GM04504 (cell line): ENCODE data around the gene PRKN.
"Not testable (repeated sequence)": the region's sequence is repeated elsewhere in the genome, so short reads cannot be mapped to it uniquely, and the experiment has no call there.

Source experiments
- DNase-seq: peaks from one replicate; pipeline ENCODE4 v3.0.0-alpha.2; 2012; ENCODE audit warnings: low read depth

The PRKN gene

GRCh38 chr6:162532283-162533008, 195.1 kb downstream of the PRKN start:
- no peak for DNase-seq

- not testable (repeated sequence) for DNase-seq
Measured at GRCh38 chr6:162531391-162531790, 196.2 kb downstream of the PRKN start.

GRCh38 chr6:162528538-162528937, 199.0 kb downstream of the PRKN start:
- DNase-seq = no peak

- no peak for DNase-seq
Measured at GRCh38 chr6:162526960-162527359, 200.6 kb downstream of the PRKN start.

- no peak for DNase-seq
Measured at GRCh38 chr6:162525181-162525580, 202.4 kb downstream of the PRKN start.

DNA sequence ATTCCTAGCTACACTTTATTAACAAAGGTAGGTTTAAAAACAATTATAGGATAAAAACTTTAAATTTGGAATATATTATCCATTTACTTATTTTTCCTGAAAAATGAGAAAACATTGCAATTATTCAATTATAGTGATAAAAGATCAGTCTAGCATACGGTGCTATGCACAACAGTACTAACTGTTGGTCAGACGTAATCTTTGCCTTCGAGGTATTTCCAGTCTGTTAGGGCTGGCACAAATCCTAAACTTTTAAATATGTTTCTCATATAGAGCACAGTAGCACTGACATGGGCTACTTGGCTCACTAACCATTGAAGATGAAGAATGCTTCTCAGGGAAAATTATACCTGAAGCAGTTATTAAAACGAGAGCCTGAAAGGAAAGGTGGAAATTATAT, 214.8 kb downstream of the PRKN start:
- DNase-seq = no peak

GRCh38 chr6:162497389-162497788, 230.2 kb downstream of the PRKN start:
- no peak for DNase-seq

- no peak for DNase-seq
Measured at GRCh38 chr6:162493917-162494316, 233.6 kb downstream of the PRKN start.

DNA sequence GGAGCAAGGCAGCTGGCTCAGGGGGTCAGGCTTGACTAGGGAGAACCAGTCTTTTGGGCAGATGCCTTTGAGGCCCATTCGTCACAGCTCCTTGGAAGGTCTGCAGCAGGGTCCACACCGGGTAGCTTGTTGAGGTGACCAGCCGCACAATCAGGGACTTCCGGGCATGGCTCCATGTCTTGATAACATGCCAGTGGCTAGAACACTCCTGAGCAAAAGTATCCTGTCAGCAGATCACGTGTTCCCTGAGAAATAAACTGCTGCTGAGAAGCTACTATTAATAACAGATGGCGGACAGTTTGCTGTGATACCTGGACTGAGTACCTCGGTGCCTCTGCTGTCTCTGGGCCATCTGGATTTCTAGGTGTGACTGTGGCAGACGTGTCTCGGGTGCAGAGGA, 235.9 kb downstream of the PRKN start:
- no peak for DNase-seq

GRCh38 chr6:162489101-162489976, 238.2 kb downstream of the PRKN start:
- no peak for DNase-seq

DNA sequence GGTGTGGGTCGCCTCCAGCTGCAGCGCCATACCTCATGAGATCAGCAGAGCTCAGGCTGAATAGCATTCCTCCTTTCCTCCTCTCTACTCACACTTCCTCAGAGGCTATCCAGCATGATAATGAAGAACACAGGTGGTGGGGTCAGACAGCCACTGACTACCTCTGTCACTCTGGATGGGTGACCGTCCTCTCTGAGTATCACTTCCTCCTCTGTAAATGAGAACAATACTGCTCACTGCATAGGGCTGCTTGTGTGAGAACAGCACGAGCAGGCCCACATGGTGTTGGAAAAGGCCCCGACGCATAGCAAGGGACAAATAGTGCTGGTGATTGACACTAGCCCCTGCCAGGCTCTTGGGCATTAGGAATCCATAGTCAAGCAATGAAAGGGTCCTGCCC, 239.1 kb downstream of the PRKN start:
- no peak for DNase-seq

DNA sequence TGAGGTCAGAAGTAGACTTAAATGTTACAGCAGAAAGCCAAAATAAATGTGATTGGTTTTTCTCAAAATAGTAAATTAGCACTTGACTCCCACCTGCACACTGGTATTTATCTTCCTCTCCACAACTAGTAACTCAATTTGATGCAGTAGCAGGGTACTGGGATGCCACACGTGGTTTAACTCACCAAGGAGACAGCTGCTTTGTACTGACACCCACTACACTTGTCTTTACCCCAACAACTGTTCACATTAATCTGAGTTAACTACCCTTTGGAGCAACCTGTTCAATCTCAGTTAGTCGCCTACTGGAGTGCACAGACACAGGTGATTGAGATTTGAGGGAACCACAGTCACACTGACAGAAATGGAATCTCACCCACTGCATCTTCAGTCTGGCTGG, 242.1 kb downstream of the PRKN start:
- DNase-seq = no peak

DNA sequence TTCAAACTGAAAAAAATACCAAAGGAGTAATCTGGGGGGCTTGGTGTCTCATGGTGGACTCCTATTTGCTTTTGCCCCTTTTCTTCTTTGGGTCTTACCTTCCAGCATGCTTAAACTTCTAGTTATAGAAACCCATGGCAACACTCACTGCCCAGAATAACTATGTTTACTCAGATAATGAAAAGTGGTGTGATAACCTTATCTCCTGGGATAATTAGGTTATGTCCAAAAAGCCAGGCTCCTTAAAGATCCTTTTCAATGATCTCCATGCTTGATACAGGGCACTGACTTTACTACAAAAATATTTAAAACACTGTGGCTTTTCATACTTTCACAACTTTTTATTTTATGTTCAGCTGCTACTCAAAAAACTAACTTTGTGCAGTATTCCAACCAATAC, 245.6 kb downstream of the PRKN start:
- DNase-seq = no peak

DNA sequence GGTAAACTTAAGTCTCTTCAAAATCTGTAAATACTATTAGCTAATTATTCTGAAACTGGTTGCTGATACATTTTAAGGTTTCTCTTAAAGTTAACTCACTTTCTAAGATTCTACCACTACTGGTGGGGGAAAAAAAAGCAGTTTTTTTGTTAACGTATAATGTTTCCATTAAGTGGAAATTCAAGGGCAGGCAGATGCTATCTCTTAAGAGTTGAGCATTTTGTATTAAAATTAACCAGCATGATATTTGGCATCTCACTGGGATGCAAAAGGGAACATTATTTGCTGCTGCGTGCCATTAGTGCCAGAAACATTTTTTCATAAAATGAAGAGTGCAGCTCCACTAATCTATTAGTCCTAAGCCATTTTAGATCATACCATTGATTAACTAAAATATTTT, 246.2 kb downstream of the PRKN start:
- DNase-seq = no peak

- no peak for DNase-seq
Measured at GRCh38 chr6:162478192-162478671, 249.3 kb downstream of the PRKN start.

- DNase-seq = no peak
Measured at GRCh38 chr6:162474722-162475121, 252.8 kb downstream of the PRKN start.

DNA sequence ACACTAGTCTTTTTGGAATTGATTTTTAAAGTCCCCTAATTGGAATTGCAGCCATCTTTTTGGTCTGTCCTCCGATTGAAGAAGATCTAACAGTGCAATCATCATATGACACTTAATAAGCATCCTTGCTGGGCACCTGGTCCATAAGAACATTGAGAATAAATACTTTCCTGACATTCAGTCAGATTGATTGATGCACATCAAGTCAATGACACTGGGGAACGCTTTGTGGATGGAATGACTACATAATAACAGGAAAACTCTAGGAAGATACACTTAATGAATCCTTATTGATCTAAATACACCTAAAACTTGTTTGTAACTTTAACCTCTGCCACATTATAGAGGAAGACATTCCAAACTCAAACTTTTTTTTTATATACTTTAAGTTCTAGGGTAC, 255.7 kb downstream of the PRKN start:
- DNase-seq = no peak

GRCh38 chr6:162468326-162468725, 259.2 kb downstream of the PRKN start:
- peak; percentile 1 for DNase-seq

DNA sequence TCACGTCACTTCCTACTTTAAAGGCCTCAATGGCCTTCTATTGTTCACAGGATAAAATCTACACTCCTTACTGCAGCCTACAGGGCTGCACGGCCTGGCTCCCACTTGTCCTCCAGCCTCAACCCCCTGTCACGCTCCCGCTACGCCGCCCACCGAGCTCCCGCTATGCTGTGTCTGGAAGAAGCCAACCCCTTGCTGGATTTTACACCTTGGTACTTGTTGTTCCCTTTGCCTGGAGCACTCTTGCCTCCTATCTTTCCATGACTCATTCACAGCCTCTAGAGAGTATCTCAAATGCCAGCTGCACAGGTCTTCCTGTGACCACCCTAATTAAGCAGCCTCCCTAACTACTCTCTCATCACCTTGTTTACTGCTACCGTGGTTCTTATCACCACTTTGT, 259.9 kb downstream of the PRKN start:
- DNase-seq = no peak

- DNase-seq = no peak
Measured at GRCh38 chr6:162463576-162463975, 264.0 kb downstream of the PRKN start.

GRCh38 chr6:162459985-162460384, 267.6 kb downstream of the PRKN start:
- no peak for DNase-seq

GRCh38 chr6:162450358-162450757, 277.2 kb downstream of the PRKN start:
- no peak for DNase-seq

GRCh38 chr6:162448294-162448693, 279.3 kb downstream of the PRKN start:
- DNase-seq = no peak
